IPS DF 4.7 (cell line): ENCODE measurements around the gene CMTR1.

Experiments
- DNase-seq: peaks from one replicate; pipeline ENCODE4 v3.0.0-alpha.2; 2013; ENCODE audit warnings: low spot score; ENCODE audit errors: extremely low read depth

Gene CMTR1

DNA sequence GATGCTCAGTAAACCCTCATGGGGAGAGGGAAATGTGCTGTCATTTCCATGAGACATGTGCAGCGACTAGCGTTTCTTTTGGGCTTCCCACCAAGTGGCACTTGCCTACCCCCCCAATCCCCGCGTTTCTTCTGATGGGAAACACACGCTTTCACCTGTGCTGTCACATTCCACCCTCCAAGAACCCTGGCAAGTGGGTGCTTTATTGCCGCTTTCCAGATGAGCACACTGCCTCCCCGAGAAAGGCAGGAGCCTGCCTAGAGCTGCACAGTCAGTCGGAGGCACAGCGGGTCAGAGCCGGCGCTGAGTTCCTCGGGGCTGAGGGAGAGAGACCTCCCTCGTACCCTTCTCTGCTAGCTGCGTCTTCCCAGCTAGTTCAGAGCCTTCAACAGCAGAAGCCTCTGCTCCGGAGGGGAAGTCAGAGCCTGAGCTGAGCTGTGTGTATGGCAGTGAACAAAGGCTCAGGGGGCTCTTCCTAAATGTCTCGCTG lies 78.9 kb downstream of the CMTR1 start:
- DNase-seq: no peak

- DNase-seq: no peak
Measured at GRCh38 chr6:37512400-37513011, 79.5 kb downstream of the CMTR1 start.

GRCh38 chr6:37513155-37513554 lies 80.1 kb downstream of the CMTR1 start:
- DNase-seq: no peak

DNA sequence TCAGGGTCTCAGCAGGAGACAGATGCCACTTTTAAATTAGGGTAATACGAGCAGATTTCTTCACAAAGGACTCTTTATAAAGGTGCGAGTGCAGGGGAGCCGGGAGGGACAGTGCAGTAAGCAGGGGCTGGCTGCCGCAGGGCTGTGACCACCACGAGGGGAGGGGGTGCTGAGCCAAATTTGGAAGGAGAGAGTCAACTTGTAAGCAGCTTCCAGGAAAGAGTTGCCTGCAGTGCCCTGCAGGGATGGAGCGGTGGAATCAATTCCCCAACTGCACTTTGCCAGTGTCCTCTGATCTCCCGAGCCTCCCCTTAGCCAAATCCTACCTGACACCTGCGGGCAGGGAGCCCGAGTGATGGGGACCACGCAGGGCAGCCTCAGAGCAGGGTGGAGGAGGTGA lies 80.6 kb downstream of the CMTR1 start:
- DNase-seq: no peak

DNA sequence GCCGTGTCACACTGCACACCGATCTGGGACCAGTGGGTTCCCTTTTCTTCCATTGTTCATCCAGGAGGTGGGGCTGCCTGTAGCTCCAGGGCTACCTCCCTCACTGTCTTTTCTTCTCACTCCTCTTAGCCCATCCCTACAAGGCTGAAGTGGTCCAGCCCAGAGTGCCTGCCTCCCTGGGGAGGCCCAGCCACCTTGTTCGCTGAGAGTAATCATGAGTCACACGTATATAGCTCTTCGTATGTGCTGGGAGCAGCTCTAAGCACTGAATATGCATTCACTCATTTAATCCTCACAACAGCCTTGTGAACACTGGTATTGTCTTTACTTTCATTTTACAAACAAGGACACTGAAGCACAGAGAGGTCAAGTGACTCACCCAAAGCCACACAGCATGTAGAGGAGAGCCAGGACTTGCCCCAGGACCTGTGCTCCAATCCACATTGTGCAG lies 81.3 kb downstream of the CMTR1 start:
- DNase-seq: no peak

- no peak for DNase-seq
Measured at GRCh38 chr6:37514837-37515236, 81.8 kb downstream of the CMTR1 start.

DNA sequence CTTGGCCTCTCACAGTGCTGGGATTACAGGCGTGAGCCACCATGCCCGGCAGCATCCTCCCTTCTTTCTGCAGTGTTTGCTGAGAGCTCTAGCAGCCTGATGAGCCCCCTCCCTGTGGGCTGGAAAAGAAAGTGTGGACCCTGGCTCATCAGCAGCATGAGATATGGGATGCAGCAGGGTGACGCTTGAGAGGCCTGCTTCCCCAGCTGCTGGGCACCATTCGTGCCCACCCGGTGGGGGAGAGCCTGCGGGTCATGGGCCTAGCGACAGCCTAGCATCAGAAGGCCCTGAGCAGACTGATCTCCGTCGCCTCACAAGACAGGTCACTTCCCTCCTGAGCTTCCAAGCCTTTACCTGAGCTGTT lies 82.7 kb downstream of the CMTR1 start:
- no peak for DNase-seq

DNA sequence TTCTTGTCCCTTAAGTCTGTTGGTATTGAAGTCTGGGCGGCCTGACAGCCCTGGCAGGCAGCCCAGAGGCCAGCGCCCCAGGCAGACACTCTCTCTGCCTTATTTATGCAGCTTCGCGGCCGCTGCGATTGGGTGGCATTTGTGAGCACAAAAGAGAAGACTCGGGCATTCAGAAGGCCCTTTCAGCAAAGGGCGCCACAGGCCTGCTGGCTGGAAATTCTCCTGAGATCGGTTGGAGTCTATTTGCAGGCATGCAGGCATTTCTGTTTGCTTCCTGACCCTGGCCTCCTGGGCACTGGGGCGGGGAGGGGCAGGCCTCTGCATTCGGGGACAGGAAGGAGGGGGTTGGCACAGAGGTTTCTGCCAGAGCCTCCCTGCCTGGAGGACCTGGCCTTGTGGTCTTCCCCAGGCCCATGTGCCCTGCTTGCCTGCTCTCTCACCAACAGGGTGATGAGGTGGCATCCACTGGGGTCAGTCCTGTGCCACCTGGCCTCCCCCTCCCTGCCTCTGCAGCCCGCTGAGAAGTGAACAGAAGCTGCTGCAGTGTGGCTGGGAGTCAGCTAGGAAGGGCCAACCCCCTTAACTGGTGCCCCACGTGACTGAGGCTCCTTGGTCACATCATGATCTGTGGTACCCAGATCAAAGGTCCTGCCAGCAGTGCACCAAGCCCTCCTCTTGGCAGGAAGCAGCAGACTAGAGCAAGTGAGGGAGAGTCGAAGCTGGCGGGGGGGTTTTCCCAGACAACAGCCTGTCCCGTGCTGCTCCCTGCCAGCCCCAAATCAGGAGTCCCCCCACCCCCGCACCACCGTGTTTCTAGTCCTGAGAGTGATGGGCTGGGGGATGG lies 83.3 kb downstream of the CMTR1 start:
- no peak for DNase-seq

DNA sequence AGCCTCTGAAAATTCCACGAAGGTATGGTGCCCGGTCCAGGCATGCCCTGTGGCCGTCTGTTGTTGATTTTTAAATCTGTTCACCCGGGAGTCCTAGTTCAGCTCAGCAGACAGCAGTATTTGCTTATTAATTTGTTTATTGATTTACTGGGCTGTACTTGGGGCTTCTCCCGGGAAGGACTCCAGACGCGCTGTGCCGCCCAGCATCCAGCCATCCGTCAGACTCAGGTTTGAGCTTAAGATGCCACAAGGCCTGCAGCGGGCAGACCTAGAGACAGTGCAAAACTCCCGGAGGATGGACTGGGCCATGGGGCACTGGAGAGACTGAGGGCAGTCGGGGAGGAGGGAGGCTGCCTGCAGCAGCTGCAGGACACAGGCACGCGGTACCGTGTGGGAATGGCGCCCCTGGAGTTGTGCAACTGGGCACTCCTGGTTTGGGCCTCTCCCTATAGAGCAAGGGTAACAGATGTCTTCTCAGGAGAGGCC lies 83.9 kb downstream of the CMTR1 start:
- no peak for DNase-seq

DNA sequence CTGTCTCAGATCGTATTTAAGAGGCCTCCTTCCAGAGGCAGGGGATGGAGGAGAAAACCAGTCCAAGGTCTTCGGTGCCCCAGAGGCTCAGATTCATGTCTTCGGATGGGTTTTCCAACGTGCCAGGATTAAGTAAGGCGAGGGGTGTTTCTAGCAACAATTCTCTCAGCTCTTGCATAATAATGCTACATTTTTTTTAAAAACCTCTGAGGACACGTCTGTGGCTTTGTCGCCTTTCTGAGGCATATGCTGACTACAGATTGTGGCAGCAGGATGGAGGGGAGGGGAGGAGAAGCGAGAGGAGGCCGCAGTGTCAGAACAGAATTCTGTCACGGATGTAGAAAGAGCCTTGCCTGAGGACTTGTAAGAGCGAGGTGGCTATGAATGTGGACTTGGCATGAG lies 84.4 kb downstream of the CMTR1 start:
- no peak for DNase-seq

DNA sequence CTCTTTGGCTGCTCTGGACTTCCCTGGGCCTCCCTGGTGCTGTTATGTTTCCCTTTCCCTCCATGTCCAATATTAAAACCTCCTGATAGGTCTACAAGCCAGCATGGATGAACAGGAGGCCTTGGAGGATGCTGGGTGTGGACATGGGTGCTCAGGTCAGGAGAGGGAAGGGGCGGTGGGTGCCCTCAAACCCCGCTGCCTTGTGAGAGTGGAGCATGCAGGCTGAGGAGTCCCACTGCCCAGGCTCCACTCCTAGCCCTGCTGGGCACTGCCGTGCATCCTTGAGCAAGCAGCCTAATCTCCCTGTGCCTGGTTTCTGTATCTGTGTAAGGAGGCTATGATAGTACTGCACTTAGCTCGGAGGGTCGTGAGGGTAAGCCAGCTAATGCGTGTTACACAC lies 85.1 kb downstream of the CMTR1 start:
- DNase-seq: no peak

DNA sequence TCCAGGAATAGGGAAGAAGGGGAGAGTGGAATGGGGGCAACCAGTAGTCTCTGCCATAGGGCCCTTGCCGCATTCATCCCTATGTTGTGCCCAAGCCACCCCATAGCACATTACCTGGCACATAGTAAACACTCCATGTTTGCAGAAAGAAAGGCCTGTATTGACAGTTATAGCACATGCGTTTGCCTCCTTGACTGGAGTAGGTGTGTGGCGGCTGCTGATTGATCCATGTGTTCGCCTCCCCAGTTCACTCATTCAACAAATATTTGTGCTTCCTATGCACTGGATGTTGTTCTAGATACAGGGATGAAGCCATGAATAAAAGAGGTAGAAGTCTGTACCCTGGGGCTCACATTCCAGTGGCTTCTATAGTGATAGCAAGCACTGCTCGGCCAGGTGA lies 86.4 kb downstream of the CMTR1 start:
- no peak for DNase-seq

DNA sequence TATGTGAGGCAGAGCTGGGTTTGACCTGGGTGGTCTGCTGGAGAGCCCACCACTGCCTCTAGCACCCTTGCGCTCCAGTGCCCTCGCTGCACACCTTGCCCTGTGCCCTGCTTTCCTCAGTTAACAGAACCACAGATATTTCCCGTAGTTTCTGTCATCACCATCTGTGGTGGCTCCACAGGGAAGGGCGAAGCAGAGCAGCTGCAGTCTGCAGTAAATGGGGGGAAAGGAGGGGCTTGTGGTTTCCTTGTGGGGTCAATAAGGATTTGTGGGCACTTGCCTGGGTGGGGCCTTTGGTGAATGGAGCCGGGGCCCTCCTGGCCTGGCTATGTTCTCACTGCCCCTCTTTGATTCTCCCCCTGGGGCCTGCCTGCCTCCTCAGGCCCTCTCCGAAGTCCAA lies 87.9 kb downstream of the CMTR1 start:
- DNase-seq: no peak

- DNase-seq: no peak
Measured at GRCh38 chr6:37521674-37522073, 88.7 kb downstream of the CMTR1 start.

DNA sequence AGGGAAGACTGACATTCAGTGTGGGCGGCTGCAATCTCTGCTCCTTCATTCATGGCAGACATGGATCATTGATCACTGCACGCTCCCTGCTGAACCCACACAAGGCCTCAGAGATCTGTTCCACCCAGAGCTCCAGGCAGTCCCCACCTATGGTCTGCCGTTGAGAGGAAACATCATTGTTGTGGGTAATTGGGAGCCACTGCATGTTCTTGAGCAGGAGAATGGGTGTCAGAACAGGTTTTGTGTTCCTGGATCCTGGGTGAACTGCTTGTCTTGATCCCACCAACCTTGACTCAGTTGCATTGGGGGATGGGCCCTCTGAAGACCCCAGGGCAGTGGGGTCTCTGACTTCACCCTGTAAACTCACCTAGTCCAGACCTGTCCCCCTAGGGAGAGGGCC lies 89.8 kb downstream of the CMTR1 start:
- no peak for DNase-seq

- no peak for DNase-seq
Measured at GRCh38 chr6:37523412-37523811, 90.4 kb downstream of the CMTR1 start.

DNA sequence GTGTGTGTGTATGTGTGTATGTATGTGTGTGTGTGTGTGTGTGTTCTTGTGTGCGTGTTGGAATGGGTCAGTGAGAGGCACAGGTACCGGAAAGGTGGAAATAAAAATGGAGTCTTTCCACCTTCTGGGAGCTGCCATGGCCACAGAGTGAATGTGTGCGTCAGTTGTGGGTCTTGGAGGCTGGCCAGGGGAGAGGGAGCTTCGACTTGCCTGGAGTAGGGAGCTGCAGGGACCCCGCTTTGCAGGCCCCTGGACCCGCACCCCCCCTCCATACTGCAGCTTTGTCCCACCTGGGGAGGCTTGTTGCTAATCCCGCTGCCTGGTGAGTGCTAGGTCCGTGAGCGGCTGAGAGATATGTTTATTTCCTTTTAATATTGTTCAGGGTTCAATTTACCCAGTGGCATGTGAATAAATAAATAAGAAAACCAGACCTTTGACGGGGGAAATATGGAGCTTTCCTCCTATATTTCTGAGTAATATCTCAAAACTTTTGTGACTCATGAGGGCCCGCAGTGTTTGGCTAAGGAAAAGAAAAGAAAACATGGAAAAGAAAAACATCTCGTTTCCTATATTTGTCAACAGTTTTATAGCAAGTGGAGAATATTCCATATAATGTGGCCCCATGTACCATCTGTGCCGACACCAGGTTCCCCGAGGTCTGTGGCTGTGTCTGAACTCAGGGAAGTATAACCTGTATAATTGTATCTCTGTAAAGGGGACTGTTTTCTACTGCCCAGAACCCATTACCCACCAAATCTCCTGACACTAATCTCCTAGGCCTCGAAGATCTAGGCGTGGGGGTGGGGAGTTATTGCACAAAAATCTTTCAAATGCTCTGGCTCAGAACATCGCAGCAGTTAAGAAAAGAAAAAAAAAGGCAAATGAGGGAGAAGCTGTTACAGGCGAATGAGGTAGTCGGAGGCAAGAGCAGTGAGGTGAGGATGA lies 91.3 kb downstream of the CMTR1 start:
- no peak for DNase-seq

DNA sequence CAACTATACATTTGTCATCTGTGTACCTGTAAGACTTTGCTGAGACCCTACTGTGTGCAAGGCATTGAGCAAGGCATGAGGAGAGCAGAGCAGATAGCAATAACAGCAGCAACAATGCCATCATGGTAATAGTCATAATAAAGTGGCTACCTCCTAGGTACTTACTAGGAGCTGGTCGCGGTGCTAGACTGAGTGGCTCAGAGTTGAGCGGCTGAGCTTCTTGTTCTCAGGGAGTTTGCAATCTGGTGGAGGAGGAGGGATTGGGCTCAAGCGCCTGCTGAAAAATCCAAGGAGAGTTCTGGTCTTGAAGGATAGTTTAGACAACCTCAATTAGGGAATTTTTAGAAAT lies 91.9 kb downstream of the CMTR1 start:
- no peak for DNase-seq

DNA sequence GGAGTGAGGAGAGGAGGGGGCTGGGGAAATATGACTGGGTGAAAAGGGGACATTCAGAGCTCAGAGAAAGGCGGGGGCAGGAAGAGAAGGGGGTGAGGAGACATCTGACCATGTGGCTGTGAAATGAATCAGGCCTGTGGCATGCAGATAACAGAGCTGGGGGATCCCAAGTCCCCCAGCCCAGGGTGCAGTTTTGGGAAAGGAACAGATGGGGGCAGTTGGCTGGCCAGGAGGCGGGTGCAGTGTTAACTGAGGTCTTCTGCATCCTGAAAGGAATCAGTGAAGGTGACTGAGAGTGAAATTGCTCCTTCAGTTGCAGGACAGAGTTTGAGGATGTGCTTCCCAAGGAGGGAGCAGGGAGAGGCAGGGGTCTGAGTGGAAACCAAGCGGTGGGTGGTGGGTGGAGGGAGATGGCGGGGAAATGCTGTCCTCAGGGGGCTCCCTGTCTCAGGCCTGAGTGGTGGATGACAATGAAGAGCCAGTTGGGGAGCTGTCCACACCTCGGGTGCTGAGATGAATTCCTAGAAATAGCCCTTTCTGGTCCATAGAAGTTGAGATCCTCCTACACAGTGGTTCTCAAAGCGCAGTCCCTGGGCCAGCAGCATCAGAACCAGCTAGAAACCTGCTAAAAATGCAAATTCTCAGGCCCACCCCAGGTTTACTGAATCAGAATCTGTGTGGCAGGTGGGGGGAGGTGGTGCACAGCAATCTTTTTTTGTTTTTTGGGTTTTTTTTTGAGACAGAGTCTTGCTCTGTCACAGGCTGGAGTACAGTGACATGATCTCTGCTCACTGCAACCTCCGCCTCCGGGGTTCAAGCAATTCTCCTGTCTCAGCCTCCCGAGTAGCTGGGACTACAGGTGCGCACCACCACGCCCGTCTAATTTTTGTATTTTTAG lies 92.7 kb downstream of the CMTR1 start:
- no peak for DNase-seq

DNA sequence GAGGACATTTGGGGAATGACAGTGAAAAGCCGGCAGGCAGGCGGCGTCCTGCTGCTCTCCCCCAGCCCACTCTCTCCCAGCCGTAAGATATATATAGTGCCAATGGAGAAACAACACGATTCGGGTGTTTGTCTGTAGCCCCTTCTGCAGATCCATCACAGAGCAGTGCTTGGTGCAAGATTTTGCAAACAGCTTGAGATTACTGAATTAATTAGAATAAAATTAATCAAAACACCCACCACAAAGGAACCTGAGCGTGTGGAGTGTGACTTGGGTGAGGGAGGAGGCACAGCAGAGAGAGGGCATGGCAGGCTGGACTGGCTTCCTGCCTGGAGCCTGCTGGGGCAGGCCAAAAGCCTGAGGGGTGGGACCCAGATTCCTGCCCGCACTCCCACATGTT lies 95.5 kb downstream of the CMTR1 start:
- no peak for DNase-seq

DNA sequence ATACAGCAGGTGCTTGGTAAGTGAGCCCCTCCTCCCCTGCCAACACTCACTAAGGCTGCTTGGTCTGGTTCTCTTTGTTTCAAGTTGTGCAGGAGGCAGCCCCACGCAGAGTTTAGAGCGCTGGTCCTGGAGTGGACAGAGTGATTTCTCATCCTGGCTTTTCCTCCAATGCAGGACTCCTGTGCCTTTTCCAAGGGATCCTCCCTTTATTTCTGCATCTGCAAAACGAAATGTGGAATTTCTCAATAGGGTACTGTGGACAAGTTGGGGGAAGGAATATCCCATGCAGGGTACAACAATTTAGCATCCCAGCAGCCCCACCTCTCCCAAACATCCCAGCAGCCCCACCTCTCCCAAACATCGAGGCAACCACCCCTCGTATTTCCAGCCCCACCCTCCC lies 97.3 kb downstream of the CMTR1 start:
- DNase-seq: no peak
